ENCODE results near the gene MEGF8.

The MEGF8 gene, protein sequence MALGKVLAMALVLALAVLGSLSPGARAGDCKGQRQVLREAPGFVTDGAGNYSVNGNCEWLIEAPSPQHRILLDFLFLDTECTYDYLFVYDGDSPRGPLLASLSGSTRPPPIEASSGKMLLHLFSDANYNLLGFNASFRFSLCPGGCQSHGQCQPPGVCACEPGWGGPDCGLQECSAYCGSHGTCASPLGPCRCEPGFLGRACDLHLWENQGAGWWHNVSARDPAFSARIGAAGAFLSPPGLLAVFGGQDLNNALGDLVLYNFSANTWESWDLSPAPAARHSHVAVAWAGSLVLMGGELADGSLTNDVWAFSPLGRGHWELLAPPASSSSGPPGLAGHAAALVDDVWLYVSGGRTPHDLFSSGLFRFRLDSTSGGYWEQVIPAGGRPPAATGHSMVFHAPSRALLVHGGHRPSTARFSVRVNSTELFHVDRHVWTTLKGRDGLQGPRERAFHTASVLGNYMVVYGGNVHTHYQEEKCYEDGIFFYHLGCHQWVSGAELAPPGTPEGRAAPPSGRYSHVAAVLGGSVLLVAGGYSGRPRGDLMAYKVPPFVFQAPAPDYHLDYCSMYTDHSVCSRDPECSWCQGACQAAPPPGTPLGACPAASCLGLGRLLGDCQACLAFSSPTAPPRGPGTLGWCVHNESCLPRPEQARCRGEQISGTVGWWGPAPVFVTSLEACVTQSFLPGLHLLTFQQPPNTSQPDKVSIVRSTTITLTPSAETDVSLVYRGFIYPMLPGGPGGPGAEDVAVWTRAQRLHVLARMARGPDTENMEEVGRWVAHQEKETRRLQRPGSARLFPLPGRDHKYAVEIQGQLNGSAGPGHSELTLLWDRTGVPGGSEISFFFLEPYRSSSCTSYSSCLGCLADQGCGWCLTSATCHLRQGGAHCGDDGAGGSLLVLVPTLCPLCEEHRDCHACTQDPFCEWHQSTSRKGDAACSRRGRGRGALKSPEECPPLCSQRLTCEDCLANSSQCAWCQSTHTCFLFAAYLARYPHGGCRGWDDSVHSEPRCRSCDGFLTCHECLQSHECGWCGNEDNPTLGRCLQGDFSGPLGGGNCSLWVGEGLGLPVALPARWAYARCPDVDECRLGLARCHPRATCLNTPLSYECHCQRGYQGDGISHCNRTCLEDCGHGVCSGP (N-terminal part only)

DNA sequence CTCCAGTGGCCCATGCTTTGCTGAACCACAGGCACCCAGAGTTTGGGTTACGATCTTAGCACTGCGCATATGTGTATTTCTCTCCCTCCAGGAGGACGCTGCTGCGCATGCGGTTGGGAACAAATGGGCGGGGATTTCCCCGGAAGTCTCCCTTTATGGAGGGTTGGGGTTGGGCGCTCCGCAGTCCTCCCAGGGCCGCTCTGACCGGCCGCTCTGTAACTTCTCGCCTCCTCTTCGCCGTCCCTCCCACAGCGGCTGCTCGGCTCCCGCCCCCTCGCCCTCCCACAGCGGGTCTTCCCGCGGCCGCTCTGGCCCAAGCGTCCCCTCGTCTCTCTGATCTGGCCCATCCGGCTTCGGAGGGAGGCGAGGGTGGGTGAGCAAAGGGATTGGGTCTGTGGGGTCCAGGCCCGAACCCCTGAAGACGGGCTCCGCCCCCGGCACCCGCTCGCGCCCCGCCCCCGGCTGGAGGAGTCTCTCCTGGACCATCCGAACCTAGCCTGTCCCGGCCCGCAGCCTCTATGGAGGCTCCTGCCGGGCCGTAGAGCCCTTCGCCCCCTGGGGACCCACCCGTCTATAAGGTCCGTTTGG is at the start of gene MEGF8:
Gene MEGF8 (plus strand): TSS at position 328 of the 588 bp plus-strand sequence. CDS start 609 bp downstream, outside the sequence.
- DNase-seq: peak; percentile 92 to 96 (median 92)

DNA sequence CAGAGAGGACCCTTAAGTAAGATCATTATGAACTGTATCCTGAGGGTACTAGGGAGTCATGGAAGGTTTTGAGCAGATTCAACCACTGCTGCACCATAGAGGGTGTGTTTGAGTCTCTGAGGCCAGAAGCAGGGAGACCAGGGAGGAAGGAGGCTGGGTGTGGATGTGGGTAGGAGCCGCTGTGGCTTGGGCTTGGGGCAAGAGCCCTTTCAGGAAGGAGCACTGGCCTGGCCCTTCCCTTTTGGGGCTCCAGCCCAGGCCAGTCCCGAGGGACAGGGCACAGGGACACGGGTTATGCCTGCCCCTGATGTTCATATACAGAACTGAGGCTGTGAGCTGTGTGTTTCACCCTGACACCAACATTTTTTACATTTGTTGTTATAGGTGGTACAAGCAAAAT is 49.2 kb upstream of the MEGF8 start:
- no peak for DNase-seq

DNA sequence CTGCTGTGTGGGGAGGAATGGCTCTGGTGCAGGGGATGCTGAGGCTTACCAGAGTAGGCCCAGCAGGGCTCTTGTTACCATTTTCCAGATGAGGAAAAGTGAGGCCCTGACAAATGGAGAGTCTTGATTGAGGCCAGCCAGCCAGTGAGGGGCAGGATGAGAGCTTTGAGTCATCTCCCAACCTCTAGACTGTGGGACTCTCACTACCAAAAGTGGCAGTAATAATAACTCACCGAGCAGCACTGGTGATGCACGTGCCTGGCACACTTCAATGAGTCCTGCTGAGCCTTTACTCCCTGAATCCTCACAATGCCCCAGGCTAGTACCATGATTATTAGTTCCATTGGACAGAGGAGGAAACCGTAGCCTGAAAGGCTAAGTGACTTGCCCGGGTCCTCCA is 48.6 kb upstream of the MEGF8 start:
- no peak for DNase-seq

DNA sequence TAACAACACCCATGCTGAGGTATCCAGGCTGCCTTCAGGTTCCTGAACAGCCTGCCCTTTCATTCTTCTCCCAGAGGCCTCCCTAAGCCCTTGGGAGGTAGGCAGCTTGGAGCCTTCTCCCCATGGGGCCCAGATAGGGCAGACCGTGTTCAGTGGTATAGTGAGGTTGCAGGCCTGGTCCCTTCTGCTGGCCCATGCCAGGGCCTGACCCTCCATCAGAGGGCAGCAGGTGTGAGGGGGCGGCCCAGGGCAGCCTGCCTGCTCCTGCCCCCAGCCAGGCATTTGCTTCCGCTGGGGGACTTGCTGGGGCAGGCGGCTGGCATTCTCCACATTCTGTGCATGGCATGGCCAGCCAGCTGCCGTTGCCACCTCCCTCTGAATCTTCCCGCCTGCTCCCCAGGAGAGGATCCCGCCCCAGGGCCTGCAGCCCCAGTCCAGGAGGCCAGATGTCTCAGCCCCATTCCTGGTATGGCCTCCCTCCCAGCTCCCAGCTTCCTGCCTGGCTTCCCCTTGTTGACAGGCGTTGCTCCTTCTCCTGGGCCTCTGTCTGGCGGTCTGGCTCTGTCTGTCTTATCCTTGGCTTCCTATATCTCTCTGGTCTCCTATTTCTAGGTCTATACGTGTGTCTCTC is 47.5 kb upstream of the MEGF8 start:
- DNase-seq: no peak

DNA sequence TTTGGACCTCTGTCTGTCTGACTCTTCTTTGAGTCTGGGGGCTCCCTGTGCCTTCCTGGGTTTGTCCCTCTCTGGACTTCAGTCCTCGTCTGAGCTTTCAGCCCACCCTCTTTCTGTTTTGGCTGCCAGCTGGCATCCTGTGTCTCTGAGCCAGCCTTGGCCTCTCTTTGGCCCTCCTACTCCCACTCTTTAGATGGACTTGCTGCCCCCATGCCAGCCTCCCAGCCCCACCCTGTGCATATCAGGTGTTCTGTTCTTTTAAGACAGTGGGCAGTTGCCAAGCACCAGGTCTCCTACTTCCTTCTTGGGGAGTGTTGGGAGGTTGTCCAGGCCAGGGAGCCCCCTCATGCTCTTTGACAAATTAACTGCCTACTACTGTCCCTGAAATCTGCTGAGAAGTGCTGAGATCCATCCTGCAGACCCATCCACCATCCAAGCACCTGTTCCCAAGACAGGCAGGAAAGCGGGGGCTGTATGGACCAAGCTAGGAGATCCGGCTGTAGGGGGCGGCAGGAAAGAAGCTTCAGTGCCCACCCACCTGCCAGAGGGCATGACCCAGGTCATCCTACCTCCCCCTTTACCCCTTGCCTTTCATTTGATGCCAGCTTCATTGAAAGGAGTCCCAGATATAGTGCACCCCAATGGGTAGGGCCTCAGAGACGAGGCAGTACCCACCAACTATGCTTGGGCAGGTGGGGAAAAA is 46.8 kb upstream of the MEGF8 start:
- DNase-seq: no peak

DNA sequence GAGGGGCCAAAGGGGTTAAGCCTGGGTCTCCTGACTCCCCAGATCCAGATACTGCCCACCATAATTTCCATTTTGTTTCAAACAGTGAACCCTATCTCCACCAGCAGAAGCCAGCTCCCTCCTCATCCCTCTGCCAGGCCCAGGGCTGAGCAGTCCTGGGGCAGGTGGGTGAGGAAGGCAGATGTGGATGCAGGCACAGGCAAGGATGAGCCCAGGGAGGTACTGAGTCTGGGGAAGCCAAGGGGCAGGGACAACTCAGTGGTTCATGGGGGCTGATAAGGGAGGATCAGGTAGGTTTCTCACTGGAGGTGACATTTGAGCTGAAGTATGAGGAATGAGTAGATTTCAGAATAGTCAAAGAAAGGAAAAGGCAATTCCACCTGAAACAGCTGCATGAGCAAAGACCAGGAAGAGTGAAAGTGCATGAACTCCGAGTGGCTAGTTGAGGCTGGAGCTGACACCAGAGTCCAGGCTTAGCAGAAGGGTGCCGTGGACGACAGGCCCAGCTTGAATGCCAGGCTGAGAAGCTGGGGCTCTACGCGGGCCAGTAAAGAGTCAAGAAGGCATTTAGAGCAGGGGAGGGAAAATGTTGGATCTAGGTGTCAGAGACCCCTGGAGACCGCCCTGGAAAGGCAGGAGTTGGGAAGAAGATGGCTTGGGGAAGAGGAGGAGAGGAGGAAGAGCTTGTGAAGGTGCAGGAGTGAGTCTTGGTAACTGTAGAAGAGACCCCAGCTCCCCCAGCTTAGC is 46.1 kb upstream of the MEGF8 start:
- no peak for DNase-seq

DNA sequence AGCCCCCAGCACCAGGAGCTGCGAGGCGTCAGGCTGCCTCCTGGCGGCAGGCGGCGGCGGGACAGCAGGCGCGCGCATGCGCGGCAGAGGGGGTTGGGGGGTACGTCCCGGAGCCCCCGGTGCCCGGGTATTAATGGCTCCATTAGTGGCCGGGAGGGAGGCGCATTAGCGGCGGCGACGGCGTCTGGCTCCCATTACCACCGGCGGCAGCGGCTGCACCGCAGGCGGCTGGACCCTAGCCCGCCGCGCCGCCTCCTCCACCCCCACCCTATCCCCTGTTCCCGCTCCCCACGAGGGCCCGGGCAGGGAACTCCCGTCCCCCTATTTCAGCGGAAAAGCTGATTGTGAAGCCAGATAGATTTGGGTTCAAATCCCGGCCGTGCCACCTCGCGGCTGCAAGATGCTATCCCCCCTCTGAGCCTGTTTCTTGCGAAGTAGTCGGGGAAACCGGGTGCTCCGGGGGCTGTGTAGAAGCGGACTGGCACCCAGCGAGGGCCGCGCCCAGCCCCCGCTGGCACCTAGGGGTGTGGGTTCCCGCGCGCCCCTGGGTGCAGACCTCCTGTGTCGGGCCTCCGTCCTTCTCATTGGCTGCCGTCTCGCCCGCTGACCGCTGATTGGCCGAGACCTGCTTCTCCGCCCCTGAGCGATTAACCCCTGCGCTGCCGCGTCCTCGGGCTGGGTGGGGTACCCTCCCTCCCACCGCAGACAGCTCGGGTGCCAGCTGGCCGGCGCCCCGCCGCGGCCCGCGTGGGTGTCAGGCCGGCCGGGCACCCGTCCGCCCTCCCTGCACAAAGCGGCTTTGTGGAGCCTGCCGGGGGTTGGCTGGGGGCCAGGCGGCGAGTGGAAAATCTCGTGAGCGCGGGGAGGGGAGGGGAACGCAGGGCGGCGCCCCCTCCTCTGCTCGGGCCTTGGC is 45.3 kb upstream of the MEGF8 start:
- peak; percentile 63 to 73 (median 67) for DNase-seq

DNA sequence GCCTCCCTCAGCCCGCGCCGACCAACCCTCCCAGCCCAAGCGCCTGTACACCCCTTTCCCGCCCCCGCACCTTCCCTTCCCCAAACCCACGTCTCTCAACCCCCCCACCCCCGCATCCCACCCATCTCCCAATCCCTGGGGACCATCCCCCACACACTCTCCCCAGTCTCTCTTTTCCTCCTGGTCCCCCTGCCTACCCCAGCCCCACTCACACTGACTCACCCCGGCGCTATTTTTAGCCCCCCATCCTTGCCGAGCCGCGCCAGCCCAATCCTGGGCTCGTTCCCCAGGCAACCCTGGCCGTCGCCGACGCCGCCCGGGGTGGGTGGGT is 44.7 kb upstream of the MEGF8 start:
- DNase-seq: no peak

DNA sequence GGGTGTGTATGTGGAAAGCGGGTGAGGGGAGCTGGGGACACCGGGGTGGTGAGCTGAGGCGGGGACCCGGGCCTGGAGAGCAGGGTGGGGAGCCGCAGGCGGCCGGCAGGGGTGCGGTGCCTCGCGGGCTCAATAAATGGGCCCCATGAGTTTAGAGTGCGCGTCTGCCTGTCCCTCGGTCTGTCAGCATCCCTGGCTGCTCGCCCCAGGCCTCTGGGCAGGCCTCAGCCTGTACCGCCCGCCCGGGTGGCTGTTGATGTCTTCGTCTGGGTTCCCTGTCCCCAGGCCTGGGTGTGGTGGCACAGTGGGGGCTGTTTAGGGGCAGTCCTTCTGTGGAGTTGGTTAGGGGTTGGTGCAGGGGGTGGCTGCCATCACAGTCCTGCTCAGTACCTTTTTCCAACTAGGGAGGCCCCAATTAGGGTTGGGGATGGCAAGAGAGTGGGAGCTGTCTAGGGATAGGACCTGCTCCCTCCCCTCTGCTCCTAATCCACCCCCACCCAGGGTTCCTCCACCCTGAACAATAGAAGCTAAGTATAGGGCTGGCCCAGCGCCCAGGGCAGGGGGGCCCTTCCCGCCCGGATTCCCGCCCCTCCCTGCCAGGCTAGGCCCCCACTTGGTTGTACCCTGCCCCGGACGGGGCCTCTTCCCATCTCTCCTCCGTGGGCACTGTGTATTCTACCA is 44.1 kb upstream of the MEGF8 start:
- DNase-seq: no peak

DNA sequence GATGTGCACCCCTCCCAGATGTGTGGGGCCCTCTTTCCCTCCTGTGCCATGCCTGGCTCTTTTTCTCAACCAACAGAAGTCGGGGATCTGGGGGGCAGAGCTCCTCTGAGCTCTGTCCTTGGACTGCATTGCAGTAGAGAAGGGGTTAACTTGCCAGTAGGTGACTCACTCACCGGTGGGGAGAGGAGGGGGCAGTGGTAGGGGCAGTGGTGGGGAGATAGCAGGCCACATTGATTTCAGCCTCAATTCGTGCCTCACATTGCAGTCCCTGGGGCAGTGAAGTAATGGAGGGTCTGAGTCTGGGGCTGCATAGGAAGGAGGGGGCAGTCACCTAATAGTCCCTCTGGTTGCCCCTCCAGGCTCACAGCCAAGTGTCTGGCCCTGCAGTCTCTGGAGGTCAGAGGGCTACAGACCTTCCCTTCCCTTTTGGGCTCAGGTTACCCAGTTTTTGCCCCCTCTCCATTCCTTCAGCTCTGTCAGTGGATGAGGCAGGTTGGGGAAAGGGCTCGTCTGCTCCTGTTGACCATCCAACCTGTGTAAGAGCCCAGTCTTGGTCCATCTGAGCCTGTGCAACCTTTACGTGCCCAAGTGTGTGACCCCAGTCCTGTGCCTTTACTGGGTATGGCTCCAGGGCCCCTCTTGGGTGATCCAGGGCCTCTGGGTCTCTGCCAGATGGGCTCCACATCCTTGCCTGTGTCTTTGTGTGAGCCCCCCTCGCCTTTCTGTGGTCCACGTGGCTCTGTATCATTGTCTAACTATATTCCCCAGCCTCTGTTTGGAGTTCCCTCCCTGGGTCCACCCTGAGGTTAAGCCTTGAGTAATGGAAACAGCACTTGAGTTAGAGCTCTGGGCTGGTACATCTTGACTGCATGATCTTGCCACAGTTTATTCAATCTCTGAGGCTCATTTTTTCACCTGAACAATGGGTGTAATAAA is 43.3 kb upstream of the MEGF8 start:
- DNase-seq: no peak

DNA sequence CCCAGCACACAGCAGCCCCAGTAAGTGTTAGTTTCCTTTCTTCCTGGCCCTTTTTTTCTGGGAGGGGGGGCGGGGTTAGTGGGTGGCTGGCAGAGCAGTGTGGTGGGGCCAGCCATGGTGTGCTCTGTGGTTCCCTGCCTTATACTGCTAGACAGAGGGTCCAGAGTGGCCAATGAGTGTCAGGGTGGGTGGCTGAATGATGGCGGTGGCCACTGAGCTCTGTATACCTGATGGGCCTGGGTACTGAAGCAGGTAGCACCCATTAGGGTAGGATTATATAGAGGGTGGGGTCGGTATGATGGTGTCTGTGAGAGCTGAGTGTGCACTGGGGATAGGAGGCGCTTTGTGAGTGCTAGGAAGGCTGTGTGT is 42.6 kb upstream of the MEGF8 start:
- no peak for DNase-seq

DNA sequence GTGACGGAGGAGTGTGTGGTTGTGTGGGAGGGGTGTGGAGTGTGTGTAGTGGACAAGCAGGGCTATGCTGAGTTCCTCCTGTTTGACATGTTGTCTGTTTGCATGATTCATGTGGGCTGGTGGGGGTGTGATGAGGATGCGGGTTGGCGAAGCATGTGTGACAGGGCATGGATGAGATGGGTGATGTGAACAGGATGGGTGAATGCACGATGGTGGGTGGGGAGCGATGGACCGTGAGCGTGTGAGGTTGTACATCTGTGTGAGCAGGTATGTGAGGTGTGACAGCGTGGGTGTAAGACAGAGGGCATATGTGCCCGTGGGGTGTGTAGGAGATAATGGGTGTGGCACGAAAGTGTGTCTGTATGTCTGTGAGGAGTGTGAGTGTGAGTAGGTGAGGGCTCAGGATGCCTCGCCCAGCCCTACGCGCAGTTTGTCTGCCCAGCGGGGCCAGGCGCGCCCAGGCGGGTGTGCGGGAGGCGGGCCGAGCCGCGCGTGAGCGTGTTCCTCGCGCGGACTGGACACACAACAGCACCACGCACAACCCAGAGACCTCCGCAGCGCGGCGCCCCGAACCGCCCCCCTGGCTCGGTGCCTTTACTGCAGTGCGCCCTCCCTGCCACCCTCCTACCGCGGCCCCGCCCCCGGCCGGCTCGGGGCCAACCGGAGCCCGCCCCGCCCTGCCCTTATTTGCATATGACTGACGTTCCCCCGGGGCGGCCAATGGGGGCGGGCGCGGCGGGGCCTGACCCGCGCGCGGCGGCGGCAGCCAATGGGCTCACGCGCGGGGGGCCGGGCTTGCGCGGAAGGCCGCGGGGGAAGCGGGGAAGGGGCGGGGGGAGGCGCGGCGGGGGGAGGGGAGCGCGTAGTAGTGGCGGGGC is 42.0 kb upstream of the MEGF8 start:
- DNase-seq: peak; percentile 92 to 98 (median 96)

DNA sequence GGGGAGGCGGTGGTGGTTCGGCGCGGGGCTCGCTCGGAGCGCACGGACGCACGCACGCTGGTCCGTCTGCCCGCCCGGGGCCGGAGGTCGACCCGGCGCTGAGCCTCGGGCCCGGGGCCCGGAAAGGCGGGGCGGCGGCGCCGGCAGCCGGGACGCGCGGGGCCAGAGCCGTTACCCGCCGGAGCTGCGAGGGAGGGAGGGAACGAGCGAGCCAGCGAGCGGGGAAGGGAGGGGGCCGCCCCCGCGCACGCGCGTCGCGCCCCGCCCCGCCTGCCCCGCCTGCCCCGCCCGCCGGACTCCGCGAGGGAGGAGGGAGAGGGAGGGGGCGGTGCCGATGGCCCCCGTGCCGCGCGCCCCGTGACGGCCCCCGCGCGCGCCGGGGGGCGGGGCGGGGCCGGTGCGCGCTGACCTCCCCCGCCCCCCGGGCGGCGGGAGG is 41.4 kb upstream of the MEGF8 start:
- peak; percentile 58 to 81 (median 73) for DNase-seq

DNA sequence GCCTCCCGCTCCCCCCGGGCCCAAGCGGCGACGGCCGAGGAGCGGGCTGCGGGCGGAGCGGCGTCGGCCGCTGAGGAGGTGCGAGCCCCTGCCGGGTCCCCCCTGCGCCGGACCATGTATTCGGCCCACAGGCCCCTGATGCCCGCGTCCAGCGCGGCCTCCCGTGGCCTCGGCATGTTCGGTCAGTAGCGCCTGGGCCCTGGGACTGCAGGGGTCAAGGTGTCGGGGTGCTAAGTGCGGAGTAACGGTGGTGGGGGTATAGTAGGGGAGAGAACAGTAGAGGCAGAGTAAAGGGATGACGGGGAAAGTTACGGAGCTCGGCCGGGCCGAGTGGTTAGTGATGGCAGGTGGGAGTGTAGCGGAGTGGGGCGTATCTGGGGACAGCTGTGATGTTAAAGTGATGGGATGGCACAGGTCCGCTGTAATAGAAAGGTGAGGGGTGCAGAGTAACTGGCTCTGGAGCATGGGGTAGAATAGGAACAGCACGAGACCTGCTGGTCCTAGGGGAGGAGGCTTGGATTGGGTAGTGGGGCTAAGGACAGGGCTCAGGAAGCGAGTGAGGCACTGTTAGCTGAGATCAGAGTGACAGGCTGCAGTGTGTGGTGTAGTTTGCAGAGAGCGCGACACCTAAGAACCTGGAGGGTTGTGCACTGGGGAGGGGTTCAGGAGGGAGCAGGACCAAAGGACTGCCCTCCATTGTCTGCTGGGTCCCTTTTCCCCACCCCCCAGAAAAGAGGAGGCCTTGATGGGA is 40.7 kb upstream of the MEGF8 start:
- DNase-seq: no peak

DNA sequence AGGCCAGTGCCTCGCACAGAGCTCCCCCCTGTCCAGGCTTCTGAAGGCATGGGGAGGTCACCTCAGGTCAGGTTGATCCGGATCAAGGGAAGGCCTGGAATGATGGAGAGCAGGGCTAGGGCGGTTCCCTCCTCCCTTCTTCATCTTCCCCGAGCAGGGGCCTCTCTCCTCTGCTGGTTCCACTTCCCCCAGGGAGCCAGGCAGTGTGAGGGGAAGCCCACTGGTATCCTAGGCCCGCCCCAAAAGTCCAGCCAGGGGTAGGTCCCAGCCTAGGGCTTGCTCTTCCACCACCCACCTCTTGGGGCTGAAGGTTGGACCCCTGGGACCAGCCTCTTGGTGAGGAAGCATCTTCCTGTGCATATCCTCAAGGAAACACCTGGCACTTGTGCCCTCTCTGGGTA is 39.9 kb upstream of the MEGF8 start:
- DNase-seq: no peak

DNA sequence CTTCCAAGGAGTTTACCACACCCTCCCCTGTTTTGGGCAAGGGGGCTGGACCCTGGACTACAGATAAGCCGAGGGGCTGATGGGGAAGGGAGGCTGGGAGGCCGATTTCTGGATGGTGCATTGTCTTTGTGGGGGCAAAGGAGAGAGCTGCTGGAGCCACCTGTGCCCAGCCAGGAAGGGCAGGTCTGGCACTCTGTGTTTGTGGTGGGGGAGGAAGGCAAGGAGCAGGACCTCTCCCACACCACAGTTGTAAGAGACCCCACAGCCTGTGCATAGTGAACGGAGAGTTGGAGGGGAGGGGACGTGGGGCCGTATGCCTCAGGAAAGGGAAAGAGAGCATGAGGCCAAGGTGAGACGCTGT is 39.5 kb upstream of the MEGF8 start:
- DNase-seq: no peak

Measured in activated CD4-positive, CD25-positive, alpha-beta regulatory T cell (primary cell).